ENCODE measurements around the gene TNNT1.
"Not testable (repeated sequence)": the region's sequence is repeated elsewhere in the genome, so short reads cannot be mapped to it uniquely, and the experiment has no call there.

The TNNT1 gene

DNA sequence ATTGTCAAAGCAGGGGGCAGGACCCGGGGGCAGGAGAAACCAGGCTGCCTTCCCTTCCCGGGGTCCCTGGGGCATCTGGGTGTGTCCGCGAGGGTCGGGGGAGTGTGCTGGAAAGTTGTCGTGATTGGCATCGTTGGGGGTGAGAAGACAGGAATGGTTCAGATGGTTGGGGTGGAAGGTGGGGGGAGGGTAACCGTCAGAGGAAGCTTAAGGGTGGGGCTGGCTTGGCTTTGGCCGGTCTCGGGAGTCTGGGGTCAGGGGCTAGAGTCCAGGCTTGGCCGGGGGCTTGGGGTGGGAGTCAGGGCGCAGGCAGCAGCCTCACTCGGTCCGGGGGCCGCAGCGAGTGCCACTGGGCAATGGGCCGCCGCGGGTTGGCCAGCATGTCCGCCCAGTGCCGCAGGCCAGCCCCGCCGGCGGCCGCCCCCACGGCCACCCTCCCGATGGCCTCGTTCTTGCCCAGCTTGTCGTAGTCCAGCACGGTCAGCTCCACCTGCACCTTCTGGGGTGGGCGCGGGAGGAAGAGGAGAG, 24.2 kb upstream of the TNNT1 start:
- Histone ChIP-seq H3K4me2 (ENCODE audit: low read depth, low read length, poor library complexity, severe bottlenecking) (no peak overlapping the region), H3K79me2 (ENCODE audit: insufficient read depth, low read length) (no peaks in the 10 kb centered on the region), H2AFZ (ENCODE audit: low read length) (no peak overlapping the region), H3K4me3 (ENCODE audit: low read length, poor library complexity, severe bottlenecking) (no peak overlapping the region), H3K9me3 (ENCODE audit: insufficient read depth, low read depth, low read length) (no peaks in the 10 kb centered on the region), H3K4me1 (ENCODE audit: insufficient read depth, low read length, poor library complexity, severe bottlenecking) (no peaks in the 10 kb centered on the region), H3K36me3 (ENCODE audit: insufficient read depth, low read length) (no peaks in the 10 kb centered on the region), H4K20me1 (ENCODE audit: insufficient read depth, low read length, poor library complexity, severe bottlenecking) (no peaks in the 10 kb centered on the region), H3F3A (ENCODE audit: low read depth) (no peaks in the 10 kb centered on the region), H3K9me2 (replicated peaks; ENCODE audit: low read depth, low read length) (no peaks in the 10 kb centered on the region), H3K27me3 (ENCODE audit: insufficient read depth, low read length, poor library complexity, severe bottlenecking) (no peaks in the 10 kb centered on the region), H3K9ac (ENCODE audit: low read depth, low read length, poor library complexity, severe bottlenecking) (no peak overlapping the region)
- no peak for TF ChIP-seq EZH2phosphoT487 (IDR thresholded peaks at IDR 0.05; ENCODE audit: borderline replicate concordance)
- TF ChIP-seq, protein P1, sequence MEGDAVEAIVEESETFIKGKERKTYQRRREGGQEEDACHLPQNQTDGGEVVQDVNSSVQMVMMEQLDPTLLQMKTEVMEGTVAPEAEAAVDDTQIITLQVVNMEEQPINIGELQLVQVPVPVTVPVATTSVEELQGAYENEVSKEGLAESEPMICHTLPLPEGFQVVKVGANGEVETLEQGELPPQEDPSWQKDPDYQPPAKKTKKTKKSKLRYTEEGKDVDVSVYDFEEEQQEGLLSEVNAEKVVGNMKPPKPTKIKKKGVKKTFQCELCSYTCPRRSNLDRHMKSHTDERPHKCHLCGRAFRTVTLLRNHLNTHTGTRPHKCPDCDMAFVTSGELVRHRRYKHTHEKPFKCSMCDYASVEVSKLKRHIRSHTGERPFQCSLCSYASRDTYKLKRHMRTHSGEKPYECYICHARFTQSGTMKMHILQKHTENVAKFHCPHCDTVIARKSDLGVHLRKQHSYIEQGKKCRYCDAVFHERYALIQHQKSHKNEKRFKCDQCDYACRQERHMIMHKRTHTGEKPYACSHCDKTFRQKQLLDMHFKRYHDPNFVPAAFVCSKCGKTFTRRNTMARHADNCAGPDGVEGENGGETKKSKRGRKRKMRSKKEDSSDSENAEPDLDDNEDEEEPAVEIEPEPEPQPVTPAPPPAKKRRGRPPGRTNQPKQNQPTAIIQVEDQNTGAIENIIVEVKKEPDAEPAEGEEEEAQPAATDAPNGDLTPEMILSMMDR (conservative IDR thresholded peaks at IDR 0.05; ENCODE audit: low read length): no peak

DNA sequence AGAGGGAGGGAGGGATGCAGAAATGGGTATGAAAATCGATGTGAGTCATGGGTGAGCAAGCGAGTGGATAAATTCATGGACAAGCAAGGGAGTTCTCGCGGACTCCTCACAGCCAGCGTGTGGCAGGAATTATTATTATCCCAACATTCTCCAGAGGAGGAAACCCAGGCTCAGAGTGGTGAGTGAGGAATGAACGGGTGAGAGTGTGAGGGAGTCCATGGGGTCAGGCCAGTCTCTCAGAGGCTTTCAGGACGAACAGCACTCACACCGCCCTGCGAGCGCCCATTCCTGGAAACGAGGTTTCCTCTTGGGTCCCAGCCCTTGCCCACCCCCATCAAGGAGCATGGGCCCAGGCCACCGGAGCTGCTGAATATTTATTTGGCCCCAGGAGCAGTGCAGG, 23.7 kb upstream of the TNNT1 start:
- Histone ChIP-seq H3K9me3 (ENCODE audit: insufficient read depth, low read depth, low read length) (no peaks in the 10 kb centered on the region), H4K20me1 (ENCODE audit: insufficient read depth, low read length, poor library complexity, severe bottlenecking) (no peaks in the 10 kb centered on the region), H3F3A (ENCODE audit: low read depth) (no peaks in the 10 kb centered on the region), H3K4me1 (ENCODE audit: insufficient read depth, low read length, poor library complexity, severe bottlenecking) (no peaks in the 10 kb centered on the region), H3K9ac (ENCODE audit: low read depth, low read length, poor library complexity, severe bottlenecking) (no peak overlapping the region), H3K9me2 (replicated peaks; ENCODE audit: low read depth, low read length) (no peaks in the 10 kb centered on the region), H3K4me2 (ENCODE audit: low read depth, low read length, poor library complexity, severe bottlenecking) (no peak overlapping the region), H3K27me3 (ENCODE audit: insufficient read depth, low read length, poor library complexity, severe bottlenecking) (no peaks in the 10 kb centered on the region), H3K79me2 (ENCODE audit: insufficient read depth, low read length) (no peaks in the 10 kb centered on the region), H3K36me3 (ENCODE audit: insufficient read depth, low read length) (no peaks in the 10 kb centered on the region), H3K4me3 (ENCODE audit: low read length, poor library complexity, severe bottlenecking) (no peak overlapping the region), H2AFZ (ENCODE audit: low read length) (no peak overlapping the region)
- no peak for TF ChIP-seq EZH2phosphoT487 (IDR thresholded peaks at IDR 0.05; ENCODE audit: borderline replicate concordance)

DNA sequence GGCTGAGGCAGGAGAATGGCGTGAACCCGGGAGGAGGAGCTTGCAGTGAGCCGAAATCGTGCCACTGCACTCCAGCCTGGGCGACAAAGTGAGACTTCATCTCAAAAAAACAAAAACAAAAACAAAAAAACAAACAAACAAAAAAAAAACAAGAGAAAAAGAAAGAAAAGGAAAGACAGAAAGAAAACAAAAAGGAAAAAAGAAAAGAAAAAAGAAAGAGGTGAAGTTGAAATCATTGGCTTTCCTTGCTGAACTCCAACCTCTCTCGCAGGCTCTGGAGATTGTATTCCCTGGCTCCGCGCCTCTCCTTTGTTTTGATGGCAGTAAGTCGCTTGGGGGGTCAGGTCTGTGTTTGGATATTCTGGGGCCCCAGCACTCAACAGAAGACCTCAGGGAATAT, 23.3 kb upstream of the TNNT1 start:
- H3K9ac ChIP-seq (ENCODE audit: low read depth, low read length, poor library complexity, severe bottlenecking); H3F3A ChIP-seq (ENCODE audit: low read depth); H3K9me2 ChIP-seq (replicated peaks; ENCODE audit: low read depth, low read length); H3K27me3 ChIP-seq (ENCODE audit: insufficient read depth, low read length, poor library complexity, severe bottlenecking); H3K9me3 ChIP-seq (ENCODE audit: insufficient read depth, low read depth, low read length); H3K4me1 ChIP-seq (ENCODE audit: insufficient read depth, low read length, poor library complexity, severe bottlenecking); H3K4me2 ChIP-seq (ENCODE audit: low read depth, low read length, poor library complexity, severe bottlenecking); H3K79me2 ChIP-seq (ENCODE audit: insufficient read depth, low read length); H3K4me3 ChIP-seq (ENCODE audit: low read length, poor library complexity, severe bottlenecking); H3K36me3 ChIP-seq (ENCODE audit: insufficient read depth, low read length); H2AFZ ChIP-seq (ENCODE audit: low read length); H4K20me1 ChIP-seq (ENCODE audit: insufficient read depth, low read length, poor library complexity, severe bottlenecking): not testable (repeated sequence)

DNA sequence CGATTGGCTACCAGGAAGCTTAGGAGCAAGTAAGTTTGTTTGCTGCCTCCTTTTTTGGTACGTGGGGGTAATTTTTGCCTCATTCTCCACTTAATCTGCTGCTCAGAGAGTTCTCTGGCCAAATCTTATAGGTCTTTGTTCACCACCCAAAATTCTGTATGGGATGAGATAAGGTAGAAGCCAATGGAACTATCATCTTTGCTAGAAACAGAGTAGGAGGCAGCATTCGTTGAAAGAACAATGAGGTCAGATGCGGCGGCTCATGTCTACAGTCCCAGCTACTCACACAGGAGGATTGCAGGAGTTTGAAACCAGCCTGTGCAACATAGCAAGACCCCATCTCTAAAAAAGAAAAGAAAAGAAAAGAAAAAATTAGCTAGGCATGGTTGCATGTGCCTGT, 22.4 kb upstream of the TNNT1 start:
- Histone ChIP-seq H4K20me1 (ENCODE audit: insufficient read depth, low read length, poor library complexity, severe bottlenecking) (no peaks in the 10 kb centered on the region), H3K4me1 (ENCODE audit: insufficient read depth, low read length, poor library complexity, severe bottlenecking) (no peaks in the 10 kb centered on the region), H3K36me3 (ENCODE audit: insufficient read depth, low read length) (no peaks in the 10 kb centered on the region), H3K9me2 (replicated peaks; ENCODE audit: low read depth, low read length) (no peaks in the 10 kb centered on the region), H2AFZ (ENCODE audit: low read length) (no peak overlapping the region), H3F3A (ENCODE audit: low read depth) (no peaks in the 10 kb centered on the region), H3K4me2 (ENCODE audit: low read depth, low read length, poor library complexity, severe bottlenecking) (no peak overlapping the region), H3K9ac (ENCODE audit: low read depth, low read length, poor library complexity, severe bottlenecking) (no peak overlapping the region), H3K27me3 (ENCODE audit: insufficient read depth, low read length, poor library complexity, severe bottlenecking) (no peaks in the 10 kb centered on the region), H3K79me2 (ENCODE audit: insufficient read depth, low read length) (no peaks in the 10 kb centered on the region), H3K4me3 (ENCODE audit: low read length, poor library complexity, severe bottlenecking) (no peak overlapping the region), H3K9me3 (ENCODE audit: insufficient read depth, low read depth, low read length) (no peaks in the 10 kb centered on the region)
- no peak for TF ChIP-seq EZH2phosphoT487 (IDR thresholded peaks at IDR 0.05; ENCODE audit: borderline replicate concordance)
- TF ChIP-seq, protein P1 (conservative IDR thresholded peaks at IDR 0.05; ENCODE audit: low read length): no peak

Measured in Loucy (cell line).